Prostate gland (tissue), 2 donors: ENCODE results near the gene KCTD8.

ENCODE experiments used
- POLR2AphosphoS5 ChIP-seq: sonication (generic); formaldehyde crosslinking; IDR thresholded peaks from one replicate; pipeline ENCODE4 v1.6.1; 2017; ENCODE audit warnings: antibody characterized with exemption
- TF ChIP-seq, protein P1 (sequence below), 4 experiments: fragments of 200-600 bp in 2 of 4; fragments of 450-650 bp in 2 of 4; sonication (generic) in 2 of 4; IDR thresholded peaks; 1 replicate in 3 of 4; 2 replicates in 1 of 4; pipeline ENCODE4 v1.5.1; 2016 to 2019; ENCODE audit warnings: antibody characterized with exemption in 4 of 4, mild to moderate bottlenecking in 2 of 4, moderate library complexity in 2 of 4

DNA sequence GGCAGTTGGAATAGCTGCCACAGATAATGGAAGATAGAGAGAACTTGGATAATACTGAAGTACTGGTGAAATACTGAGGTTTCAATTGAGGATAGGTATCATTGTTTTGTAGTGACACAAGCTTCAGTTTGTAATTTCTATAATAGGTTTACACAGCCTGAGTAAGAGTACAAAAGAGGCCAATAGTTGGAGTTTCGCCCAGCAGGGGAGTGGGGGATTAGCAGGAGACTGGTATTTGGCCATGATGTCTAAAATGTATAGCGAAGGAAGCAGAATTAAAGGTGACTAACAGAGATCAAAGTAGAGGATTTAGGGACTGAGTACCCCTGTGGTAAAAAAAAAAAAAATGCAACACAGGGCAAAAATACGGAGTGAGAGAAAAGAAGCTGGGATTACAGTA, 129.5 kb downstream of the KCTD8 start:
- TF ChIP-seq, protein P1, sequence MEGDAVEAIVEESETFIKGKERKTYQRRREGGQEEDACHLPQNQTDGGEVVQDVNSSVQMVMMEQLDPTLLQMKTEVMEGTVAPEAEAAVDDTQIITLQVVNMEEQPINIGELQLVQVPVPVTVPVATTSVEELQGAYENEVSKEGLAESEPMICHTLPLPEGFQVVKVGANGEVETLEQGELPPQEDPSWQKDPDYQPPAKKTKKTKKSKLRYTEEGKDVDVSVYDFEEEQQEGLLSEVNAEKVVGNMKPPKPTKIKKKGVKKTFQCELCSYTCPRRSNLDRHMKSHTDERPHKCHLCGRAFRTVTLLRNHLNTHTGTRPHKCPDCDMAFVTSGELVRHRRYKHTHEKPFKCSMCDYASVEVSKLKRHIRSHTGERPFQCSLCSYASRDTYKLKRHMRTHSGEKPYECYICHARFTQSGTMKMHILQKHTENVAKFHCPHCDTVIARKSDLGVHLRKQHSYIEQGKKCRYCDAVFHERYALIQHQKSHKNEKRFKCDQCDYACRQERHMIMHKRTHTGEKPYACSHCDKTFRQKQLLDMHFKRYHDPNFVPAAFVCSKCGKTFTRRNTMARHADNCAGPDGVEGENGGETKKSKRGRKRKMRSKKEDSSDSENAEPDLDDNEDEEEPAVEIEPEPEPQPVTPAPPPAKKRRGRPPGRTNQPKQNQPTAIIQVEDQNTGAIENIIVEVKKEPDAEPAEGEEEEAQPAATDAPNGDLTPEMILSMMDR (IDR thresholded peaks at IDR 0.05) = no peak
- TF ChIP-seq POLR2AphosphoS5 = no peak
